HepG2 (cell line): ENCODE data around the gene TOMM40L. TPM values are rescaled to one million over a fixed set of nuclear protein-coding genes. Genes with fewer than 3 reads are reported as not detected.
A peak's percentile ranks its signal among the peaks of the same experiment; 100 is the strongest.

Experiments used
- ETS1 ChIP-seq: sonication (generic); formaldehyde crosslinking; IDR thresholded peaks from 2 replicates; pipeline ENCODE4 v1.4.0; 2020; ENCODE audit warnings: missing genetic modification reagents
- FOXM1 ChIP-seq: sonication (generic); formaldehyde crosslinking; IDR thresholded peaks from 2 replicates; pipeline ENCODE4 v1.5.0; 2020; ENCODE audit warnings: missing genetic modification reagents
- HIVEP1 ChIP-seq: sonication (generic); formaldehyde crosslinking; IDR thresholded peaks from 2 replicates; pipeline ENCODE4 v1.4.0; 2020; ENCODE audit warnings: mild to moderate bottlenecking, missing genetic modification reagents
- HNRNPLL ChIP-seq: fragments of 200-400 bp; formaldehyde crosslinking; IDR thresholded peaks from 2 replicates; pipeline ENCODE4 v1.6.1; 2017; ENCODE audit warnings: mild to moderate bottlenecking, low read depth, low read length; ENCODE audit not compliant: poor library complexity, severe bottlenecking
- SAFB2 ChIP-seq: sonication (generic); formaldehyde crosslinking; IDR thresholded peaks from 2 replicates; pipeline ENCODE4 v1.5.1; 2020; ENCODE audit warnings: missing genetic modification reagents, low read depth, mild to moderate bottlenecking, borderline replicate concordance
- SALL1 ChIP-seq: sonication (generic); formaldehyde crosslinking; IDR thresholded peaks from 2 replicates; pipeline ENCODE4 v1.8.0; 2022; ENCODE audit warnings: mild to moderate bottlenecking, missing genetic modification reagents
- SP140L ChIP-seq: sonication (generic); formaldehyde crosslinking; IDR thresholded peaks from 2 replicates; pipeline ENCODE4 v1.4.0; 2020; ENCODE audit warnings: missing genetic modification reagents, borderline replicate concordance
- ZBTB40 ChIP-seq, 2 experiments: fragments of 450-650 bp in 1 of 2; sonication (generic) in 1 of 2; formaldehyde crosslinking in 1 of 2; IDR thresholded peaks; 2 replicates each; pipeline versions ENCODE4 v1.6.1 to v1.8.0; 2016 to 2022; ENCODE audit warnings: antibody characterized with exemption in 1 of 2, mild to moderate bottlenecking in 1 of 2, missing genetic modification reagents in 1 of 2
- ZNF260 ChIP-seq: sonication (generic); formaldehyde crosslinking; IDR thresholded peaks from 2 replicates; pipeline ENCODE4 v1.4.0; 2020; ENCODE audit warnings: missing genetic modification reagents, low read depth, mild to moderate bottlenecking, borderline replicate concordance
- ZNF615 ChIP-seq: sonication (generic); formaldehyde crosslinking; IDR thresholded peaks from 2 replicates; pipeline ENCODE4 v1.5.0; 2020; ENCODE audit warnings: mild to moderate bottlenecking, missing genetic modification reagents, borderline replicate concordance
- ZNF616 ChIP-seq: sonication (generic); formaldehyde crosslinking; IDR thresholded peaks from 2 replicates; pipeline ENCODE4 v1.5.0; 2020; ENCODE audit warnings: low read depth, mild to moderate bottlenecking, missing genetic modification reagents
- ZNF703 ChIP-seq: sonication (generic); formaldehyde crosslinking; IDR thresholded peaks from 2 replicates; pipeline ENCODE4 v1.5.1; 2020; ENCODE audit warnings: missing genetic modification reagents, mild to moderate bottlenecking, moderate library complexity, borderline replicate concordance
- ZNF850 ChIP-seq: sonication (generic); formaldehyde crosslinking; conservative IDR thresholded peaks from 2 replicates; pipeline ENCODE4 v1.9.0; 2021; ENCODE audit warnings: mild to moderate bottlenecking, missing genetic modification reagents
- polyA plus RNA-seq, 8 experiments: library from polyadenylated mRNA; depleted of rRNA in 3 of 8; stranded (reverse) in 7 of 8; unstranded in 1 of 8; fragments of >200 nt; fragmentation: Illumina TruSeq in 4 of 8; extraction: Trizol in 4 of 8; gene quantifications; 2 replicates each; pipeline versions ENCODE4 v1.2.1 to v1.2.3, GENCODE V29; 2011 to 2016; ENCODE audit warnings: low read depth in 4 of 8, missing spikeins in 1 of 8, mixed read lengths in 1 of 8; ENCODE audit not compliant: insufficient read depth in 1 of 8
- total RNA-seq, 5 experiments: library from RNA; depleted of rRNA; stranded (reverse); fragments of >200 nt; fragmentation: Illumina TruSeq; extraction: Trizol; gene quantifications; 2 replicates each; pipeline ENCODE4 v1.2.3, GENCODE V29; 2016; ENCODE audit warnings: low read depth in 1 of 5
- TF ChIP-seq, protein P1 (sequence below): sonication (generic); formaldehyde crosslinking; conservative IDR thresholded peaks from 2 replicates; pipeline ENCODE4 v1.5.0; 2020; ENCODE audit warnings: missing genetic modification reagents
- TF ChIP-seq, protein P2 (sequence below): sonication (generic); formaldehyde crosslinking; IDR thresholded peaks from 2 replicates; pipeline ENCODE4 v1.4.0; 2020; ENCODE audit warnings: missing genetic modification reagents

The TOMM40L gene
- total and polyA plus RNA-seq, 2 of the 13 experiments (the other 11 are each of a cell fraction or from before 2014, with no cell fraction given), result 14.1 to 26.2 TPM

GRCh38 chr1:161238039-161238473 is 12.2 kb downstream of the TOMM40L start, which contains the start of gene NR1I3 (continued):
- TF ChIP-seq ZNF260 (CRISPR knock-in tag) (no peak), ETS1 (CRISPR knock-in tag) (no peak), ZNF616 (CRISPR knock-in tag) (no peak), SALL1 (CRISPR knock-in tag) (peak; percentile 92), ZNF703 (CRISPR knock-in tag) (peak; percentile 48; the same call in 1 of the 2 replicates), HNRNPLL (no peak), ZNF615 (CRISPR knock-in tag) (no peak), SAFB2 (no peak), ZBTB40 (IDR thresholded peaks at IDR 0.05) (no peak), ZBTB40 (CRISPR knock-in tag; IDR thresholded peaks at IDR 0.05) (peak; percentile 43; the same call in 1 of the 2 replicates), FOXM1 (no peak), ZNF850 (no peak), HIVEP1 (no peak), SP140L (no peak)
- TF ChIP-seq, protein P1, sequence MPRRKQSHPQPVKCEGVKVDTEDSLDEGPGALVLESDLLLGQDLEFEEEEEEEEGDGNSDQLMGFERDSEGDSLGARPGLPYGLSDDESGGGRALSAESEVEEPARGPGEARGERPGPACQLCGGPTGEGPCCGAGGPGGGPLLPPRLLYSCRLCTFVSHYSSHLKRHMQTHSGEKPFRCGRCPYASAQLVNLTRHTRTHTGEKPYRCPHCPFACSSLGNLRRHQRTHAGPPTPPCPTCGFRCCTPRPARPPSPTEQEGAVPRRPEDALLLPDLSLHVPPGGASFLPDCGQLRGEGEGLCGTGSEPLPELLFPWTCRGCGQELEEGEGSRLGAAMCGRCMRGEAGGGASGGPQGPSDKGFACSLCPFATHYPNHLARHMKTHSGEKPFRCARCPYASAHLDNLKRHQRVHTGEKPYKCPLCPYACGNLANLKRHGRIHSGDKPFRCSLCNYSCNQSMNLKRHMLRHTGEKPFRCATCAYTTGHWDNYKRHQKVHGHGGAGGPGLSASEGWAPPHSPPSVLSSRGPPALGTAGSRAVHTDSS (CRISPR knock-in tag), result no peak
- TF ChIP-seq, protein P2, sequence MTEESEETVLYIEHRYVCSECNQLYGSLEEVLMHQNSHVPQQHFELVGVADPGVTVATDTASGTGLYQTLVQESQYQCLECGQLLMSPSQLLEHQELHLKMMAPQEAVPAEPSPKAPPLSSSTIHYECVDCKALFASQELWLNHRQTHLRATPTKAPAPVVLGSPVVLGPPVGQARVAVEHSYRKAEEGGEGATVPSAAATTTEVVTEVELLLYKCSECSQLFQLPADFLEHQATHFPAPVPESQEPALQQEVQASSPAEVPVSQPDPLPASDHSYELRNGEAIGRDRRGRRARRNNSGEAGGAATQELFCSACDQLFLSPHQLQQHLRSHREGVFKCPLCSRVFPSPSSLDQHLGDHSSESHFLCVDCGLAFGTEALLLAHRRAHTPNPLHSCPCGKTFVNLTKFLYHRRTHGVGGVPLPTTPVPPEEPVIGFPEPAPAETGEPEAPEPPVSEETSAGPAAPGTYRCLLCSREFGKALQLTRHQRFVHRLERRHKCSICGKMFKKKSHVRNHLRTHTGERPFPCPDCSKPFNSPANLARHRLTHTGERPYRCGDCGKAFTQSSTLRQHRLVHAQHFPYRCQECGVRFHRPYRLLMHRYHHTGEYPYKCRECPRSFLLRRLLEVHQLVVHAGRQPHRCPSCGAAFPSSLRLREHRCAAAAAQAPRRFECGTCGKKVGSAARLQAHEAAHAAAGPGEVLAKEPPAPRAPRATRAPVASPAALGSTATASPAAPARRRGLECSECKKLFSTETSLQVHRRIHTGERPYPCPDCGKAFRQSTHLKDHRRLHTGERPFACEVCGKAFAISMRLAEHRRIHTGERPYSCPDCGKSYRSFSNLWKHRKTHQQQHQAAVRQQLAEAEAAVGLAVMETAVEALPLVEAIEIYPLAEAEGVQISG (CRISPR knock-in tag), result no peak
